Activated CD4-positive, CD25-positive, alpha-beta regulatory T cell treated with anti-CD3 and anti-CD28 coated beads, Interleukin-2, amount 50 U/mL, for 24 hours (primary cell): ENCODE data around the gene NDUFA13.
"Not testable (repeated sequence)": the region's sequence is repeated elsewhere in the genome, so short reads cannot be mapped to it uniquely, and the experiment has no call there.

Experiments used
- ATAC-seq, 2 donors: fragments of 150-1000 bp; cut with Tn5 transposase; one replicate each; pipeline ENCODE4 v1.10.0; 2021; ENCODE audit warnings: mild to moderate bottlenecking in 1 of 2, moderate library complexity in 1 of 2

The NDUFA13 gene

GRCh38 chr19:19515642-19516519, at the start of gene NDUFA13:
Gene NDUFA13 (plus strand): TSS chr19:19516225. CDS start chr19:19516239, 14 bp downstream.
- peak; percentile 95 for ATAC-seq

GRCh38 chr19:19468424-19469050, 47.5 kb upstream of the NDUFA13 start:
- ATAC-seq = no peak

DNA sequence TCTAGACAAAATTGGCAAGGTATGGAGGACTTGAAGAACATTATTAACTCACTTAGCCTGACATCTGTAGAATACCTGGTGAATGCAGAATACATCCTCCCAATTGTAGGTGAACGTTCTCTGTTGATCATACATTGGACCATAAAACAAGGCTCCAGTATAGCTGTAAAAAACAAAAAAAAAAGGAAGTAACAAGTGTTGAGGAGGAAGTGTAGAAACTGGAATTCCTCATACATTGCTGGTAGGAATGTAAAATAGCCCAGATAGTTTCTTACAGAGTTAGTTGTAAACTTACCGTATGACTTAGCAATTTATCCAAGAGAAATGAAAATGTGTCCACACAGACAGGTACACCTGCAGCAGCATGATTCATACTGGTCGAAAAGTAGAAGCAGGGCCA, 45.4 kb upstream of the NDUFA13 start:
- ATAC-seq = no peak

- no peak for ATAC-seq
Observed at GRCh38 chr19:19471682-19472081, 44.3 kb upstream of the NDUFA13 start.

DNA sequence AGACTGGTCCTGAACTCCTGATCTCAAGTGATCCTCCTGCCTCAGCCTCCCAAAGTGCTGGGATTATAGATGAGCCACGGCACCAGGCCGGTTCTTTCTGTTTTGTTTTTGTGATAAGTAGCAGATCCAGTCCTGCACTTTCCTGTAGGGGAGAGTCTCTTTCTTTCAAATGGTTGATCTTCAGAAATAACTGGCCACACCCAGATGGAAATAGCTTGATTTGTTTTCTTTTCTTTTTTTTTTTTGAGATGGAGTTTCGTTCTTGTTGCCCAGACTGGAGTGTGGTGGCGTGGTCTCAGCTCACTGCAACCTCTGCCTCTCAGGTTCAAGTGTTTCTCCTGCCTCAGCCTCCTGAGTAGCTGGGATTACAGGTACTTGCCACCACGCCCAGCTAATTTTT, 43.9 kb upstream of the NDUFA13 start:
- ATAC-seq = not testable (repeated sequence)

GRCh38 chr19:19475015-19475765, 40.8 kb upstream of the NDUFA13 start:
- no peak for ATAC-seq

- no peak for ATAC-seq
Observed at GRCh38 chr19:19475849-19476828, 39.9 kb upstream of the NDUFA13 start.

GRCh38 chr19:19477705-19478383, 38.2 kb upstream of the NDUFA13 start:
- no peak for ATAC-seq

DNA sequence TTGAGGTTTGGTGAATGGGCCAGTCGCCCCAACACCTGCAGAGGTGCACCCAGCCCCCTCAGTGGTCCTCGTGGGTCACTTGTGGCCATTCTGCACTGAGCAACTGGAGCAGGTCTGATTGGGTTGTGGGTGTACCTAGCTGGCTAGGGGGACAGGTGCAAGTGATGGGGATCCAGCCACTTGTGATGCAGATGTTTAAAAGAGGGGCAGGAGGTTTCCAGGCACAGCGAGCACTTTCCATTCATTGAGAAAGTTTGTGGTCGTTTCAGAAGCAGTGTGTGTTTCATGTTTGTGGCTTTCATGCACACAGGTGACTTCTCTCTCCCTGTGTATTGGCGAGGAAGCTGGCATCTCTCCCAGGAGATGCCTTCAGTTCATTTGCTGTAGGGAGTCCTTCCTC, 35.3 kb upstream of the NDUFA13 start:
- peak; percentile 48 to 59 for ATAC-seq

DNA sequence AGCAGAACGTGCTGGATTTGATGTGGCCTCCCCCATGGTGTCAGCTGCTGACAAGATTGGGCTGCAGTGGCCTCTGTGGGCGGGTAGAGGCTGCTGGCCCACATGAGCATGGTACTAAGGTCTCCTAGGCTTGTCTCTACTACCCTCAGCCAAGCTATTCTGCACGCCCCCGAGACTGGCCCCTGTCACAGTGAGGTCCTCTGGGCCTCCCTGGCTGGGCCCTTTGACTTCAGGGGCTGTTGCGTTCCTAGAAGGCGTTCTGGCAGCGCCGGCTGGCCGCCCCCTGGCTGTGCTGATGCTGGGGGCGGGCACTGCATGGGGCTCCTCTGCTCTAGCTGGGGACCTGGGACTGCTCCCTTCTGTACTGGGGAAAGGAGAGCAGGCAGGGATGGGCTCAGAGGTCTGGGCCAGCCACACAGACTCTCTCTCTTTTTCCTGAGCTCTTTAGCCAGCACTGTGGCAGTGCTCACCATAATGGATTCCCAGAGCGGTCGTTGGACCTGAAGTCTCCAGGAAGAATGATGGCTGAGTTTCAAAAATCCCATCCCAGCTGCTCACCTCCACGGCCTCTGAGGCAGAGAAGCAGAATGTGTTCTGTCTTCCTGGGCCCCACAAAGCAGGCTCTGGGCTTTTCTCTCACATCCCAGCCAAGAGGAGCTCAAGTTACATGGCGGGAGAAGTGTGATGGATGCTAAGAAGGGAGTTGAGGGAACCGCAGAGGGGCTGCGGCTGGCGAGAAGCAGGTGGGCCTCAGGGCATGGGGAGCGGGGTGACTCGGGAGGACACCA, 33.0 kb upstream of the NDUFA13 start:
- peak in 1 of 2 donors; percentile 18 for ATAC-seq

DNA sequence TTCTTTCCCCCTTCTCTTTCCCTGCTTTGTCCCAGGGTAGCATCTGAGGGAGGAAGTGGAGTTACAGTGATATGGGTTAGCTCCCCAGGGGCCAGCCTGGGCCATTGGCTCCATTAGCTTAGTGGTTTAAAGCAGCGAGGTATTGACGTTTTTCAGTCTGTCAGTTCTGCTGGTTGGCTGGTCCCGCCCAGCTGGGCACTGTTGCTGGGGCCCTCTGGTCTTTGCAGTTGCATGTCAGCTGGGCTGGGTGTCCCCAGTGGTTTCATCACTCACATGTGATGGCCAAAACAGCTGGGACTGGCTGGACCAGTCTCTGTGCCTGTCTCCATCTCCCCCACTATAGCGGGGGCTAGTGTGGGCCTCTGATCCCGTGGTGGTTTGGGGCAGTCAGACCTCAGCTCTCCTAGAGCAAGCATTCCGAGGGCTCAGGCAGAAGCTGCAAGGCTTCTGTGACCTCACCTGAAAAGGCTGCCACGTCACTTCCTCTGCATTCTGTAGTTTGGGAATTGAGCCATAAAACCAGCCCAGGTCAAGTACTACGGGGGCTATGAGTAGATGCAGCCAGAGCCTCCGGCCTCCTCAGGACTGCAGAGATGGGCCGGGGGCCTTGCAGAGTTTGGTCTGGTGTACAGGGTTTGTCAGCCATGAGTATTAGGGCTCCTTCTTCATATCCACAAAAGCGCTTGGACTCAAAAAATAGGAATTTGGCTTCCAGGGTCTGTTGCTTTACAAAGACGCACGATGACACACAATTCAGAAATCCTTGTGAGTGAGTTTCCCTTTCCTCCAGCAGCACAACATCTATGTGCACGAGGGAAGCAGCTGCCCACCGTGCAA, 30.6 kb upstream of the NDUFA13 start:
- no peak for ATAC-seq

DNA sequence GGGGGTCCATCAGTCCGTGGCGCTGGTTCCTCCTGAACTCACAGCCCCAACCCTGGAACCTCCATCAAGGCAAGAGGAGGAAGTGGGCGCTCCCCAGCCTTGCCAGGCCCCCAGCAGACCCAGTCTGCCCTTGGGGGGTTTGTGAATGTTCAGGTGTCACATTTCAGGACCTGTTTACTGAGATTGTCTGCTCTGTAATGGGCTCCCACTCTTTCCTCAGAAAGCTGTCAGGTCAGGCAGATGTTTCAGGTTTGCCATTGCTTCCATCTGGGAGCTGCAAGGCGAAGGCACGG, 30.1 kb upstream of the NDUFA13 start:
- no peak for ATAC-seq

- no peak for ATAC-seq
Observed at GRCh38 chr19:19486343-19487076, 29.5 kb upstream of the NDUFA13 start.

DNA sequence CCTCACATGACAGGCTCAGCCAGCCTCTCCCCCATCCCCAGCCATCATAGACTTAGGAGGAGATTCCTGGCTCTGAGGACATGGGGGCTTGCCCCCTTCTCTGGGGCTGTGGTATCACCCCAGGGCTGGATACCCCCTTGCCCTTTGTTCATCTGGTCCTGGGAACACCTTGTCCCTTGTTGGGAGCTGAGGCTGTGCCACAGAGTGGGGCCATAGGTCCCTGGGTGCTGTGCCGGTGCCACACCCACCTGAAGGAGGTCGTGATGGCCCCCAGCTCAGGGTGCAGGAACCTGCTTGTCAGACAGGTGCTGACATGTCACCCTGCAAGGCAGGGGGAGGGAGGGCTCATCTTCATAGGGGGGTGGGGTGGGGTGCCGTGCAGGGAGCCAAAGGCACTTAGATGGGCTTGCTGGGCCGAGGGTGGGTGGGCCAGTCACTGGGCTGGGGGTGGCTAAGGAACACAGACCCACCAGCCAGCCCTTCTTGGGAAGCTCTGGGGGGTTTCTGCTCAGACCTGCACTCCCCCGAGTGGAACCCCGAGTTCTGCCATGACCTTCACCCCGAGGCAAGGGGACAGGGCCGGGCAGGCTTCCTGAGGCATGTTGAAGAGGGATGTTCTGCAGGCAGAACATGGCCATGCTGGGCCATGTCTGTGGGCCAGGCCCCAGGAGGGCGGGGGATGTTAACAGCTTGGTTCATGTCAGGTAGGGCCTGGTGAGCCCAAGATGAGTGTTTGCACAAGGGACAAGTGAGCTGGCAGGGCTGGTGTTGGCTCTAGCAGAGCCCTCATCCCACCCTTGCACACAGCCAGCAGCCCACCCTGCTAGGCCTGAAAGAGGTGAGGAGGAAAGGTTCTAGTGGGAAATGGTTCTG, 28.7 kb upstream of the NDUFA13 start:
- no peak for ATAC-seq

- ATAC-seq = no peak
Observed at GRCh38 chr19:19487950-19488874, 27.8 kb upstream of the NDUFA13 start.

GRCh38 chr19:19488875-19489690, 26.9 kb upstream of the NDUFA13 start:
- peak; percentile 88 to 89 for ATAC-seq
